HEK293T (cell line): Measurements from ENCODE around the gene TMEM187.
A peak's percentile ranks its signal among the peaks of the same experiment; 100 is the strongest.

Experiments
- CTCF ChIA-PET: fragments of 350-600 bp; formaldehyde crosslinking; extraction: SDS; loops from one replicate; lab custom pipeline; 2021; ENCODE audit warnings: antibody characterized with exemption, inconsistent platforms; lab: Yijun Ruan, JAX
- POLR2A ChIA-PET: fragments of 350-600 bp; formaldehyde crosslinking; extraction: SDS; loops from one replicate; lab custom pipeline; 2020; ENCODE audit warnings: antibody characterized with exemption, inconsistent platforms; lab: Yijun Ruan, JAX
- DNase-seq: peaks from one replicate; pipeline ENCODE4 v3.0.0; 2012; ENCODE audit warnings: mixed read lengths; ENCODE audit errors: extremely low spot score
- ARNT ChIP-seq: fragments of 450-650 bp; IDR thresholded peaks from 2 replicates; pipeline ENCODE4 v1.6.1; 2017; ENCODE audit warnings: mild to moderate bottlenecking
- BHLHE40 ChIP-seq: fragments of 450-650 bp; IDR thresholded peaks from 2 replicates; pipeline ENCODE4 v1.6.1; 2016; ENCODE audit warnings: mild to moderate bottlenecking, moderate library complexity, borderline replicate concordance
- CTBP1 ChIP-seq: fragments of 450-650 bp; IDR thresholded peaks from 2 replicates; pipeline ENCODE4 v1.6.1; 2016; ENCODE audit warnings: borderline replicate concordance
- ELF4 ChIP-seq: fragments of 450-650 bp; IDR thresholded peaks from 2 replicates; pipeline ENCODE4 v1.6.1; 2017; ENCODE audit warnings: antibody characterized with exemption
- FOXA1 ChIP-seq: fragments of 450-650 bp; IDR thresholded peaks from 2 replicates; pipeline ENCODE4 v1.6.1; 2016; ENCODE audit warnings: mild to moderate bottlenecking
- FOXK2 ChIP-seq: fragments of 450-650 bp; IDR thresholded peaks from 2 replicates; pipeline ENCODE4 v1.6.1; 2016; ENCODE audit warnings: mild to moderate bottlenecking
- FOXM1 ChIP-seq: fragments of 450-650 bp; IDR thresholded peaks from 2 replicates; pipeline ENCODE4 v1.6.1; 2017; ENCODE audit warnings: mild to moderate bottlenecking, borderline replicate concordance
- HDGF ChIP-seq: fragments of 450-650 bp; IDR thresholded peaks from 2 replicates; pipeline ENCODE4 v1.6.1; 2017; ENCODE audit warnings: antibody characterized with exemption, borderline replicate concordance
- L3MBTL2 ChIP-seq: fragments of 450-650 bp; conservative IDR thresholded peaks from 2 replicates; pipeline ENCODE4 v1.6.1; 2016; ENCODE audit warnings: mild to moderate bottlenecking
- LEF1 ChIP-seq: fragments of 450-650 bp; IDR thresholded peaks from 2 replicates; pipeline ENCODE4 v1.6.1; 2017; ENCODE audit warnings: mild to moderate bottlenecking, borderline replicate concordance
- NFRKB ChIP-seq: fragments of 450-650 bp; IDR thresholded peaks from 2 replicates; pipeline ENCODE4 v1.6.1; 2016; ENCODE audit warnings: mild to moderate bottlenecking, moderate library complexity
- PKNOX1 ChIP-seq: fragments of 450-650 bp; IDR thresholded peaks from 2 replicates; pipeline ENCODE4 v1.6.1; 2016
- SP1 ChIP-seq: fragments of 450-650 bp; IDR thresholded peaks from 2 replicates; pipeline ENCODE4 v1.6.1; 2017
- SUZ12 ChIP-seq: fragments of 450-650 bp; IDR thresholded peaks from 2 replicates; pipeline ENCODE4 v1.6.1; 2016; ENCODE audit warnings: mild to moderate bottlenecking
- TARDBP ChIP-seq: fragments of 450-650 bp; IDR thresholded peaks from 2 replicates; pipeline ENCODE4 v1.6.1; 2016
- ZNF384 ChIP-seq: fragments of 450-650 bp; IDR thresholded peaks from 2 replicates; pipeline ENCODE4 v1.6.1; 2016

TMEM187 gene

GRCh38 chrX:153932220-153932915 is 40.2 kb upstream of the TMEM187 start:
- CTCF ChIA-PET = interaction anchor here (2.1 kb wide), 1 partner anchor 14 kb away, joined by 9 read pairs; no protein-coding TSS in a partner anchor
- TF ChIP-seq BHLHE40 (no peak), LEF1 (no peak), L3MBTL2 (no peak), CTBP1 (no peak), FOXK2 (no peak), ELF4 (no peak), PKNOX1 (no peak)
- POLR2A ChIA-PET = interaction anchor here (4.0 kb wide), 1 partner anchor 38 kb away, joined by 13 read pairs; the partner anchor contains the start of gene HCFC1
- DNase-seq = no peak

- POLR2A ChIA-PET = interaction anchor here (0.9 to 1.5 kb wide), 2 partner anchors 13 to 139 kb away, joined by 3 to 5 read pairs; partner anchors contain the start of genes IDH3G and SSR4
- no peak for DNase-seq
- CTCF ChIA-PET = interaction anchor here (1.0 to 2.1 kb wide), 3 partner anchors 11 to 13 kb away, joined by 3 to 9 read pairs (median 5); partner anchors contain the start of gene RENBP
- no peak for TF ChIP-seq NFRKB
These were observed 38.8 kb upstream of the TMEM187 start for GRCh38 chrX:153933748-153934147.

GRCh38 chrX:153934148-153934761 is 38.3 kb upstream of the TMEM187 start:
- TF ChIP-seq BHLHE40 = no peak
- no peak for TF ChIP-seq SP1
- no peak for TF ChIP-seq L3MBTL2
- TF ChIP-seq TARDBP = no peak
- no peak for TF ChIP-seq FOXA1
- TF ChIP-seq LEF1 = no peak
- TF ChIP-seq ELF4 = no peak
- no peak for TF ChIP-seq CTBP1
- TF ChIP-seq HDGF = no peak
- TF ChIP-seq NFRKB = no peak
- no peak for TF ChIP-seq FOXM1
- no peak for TF ChIP-seq PKNOX1
- no peak for TF ChIP-seq ARNT
- TF ChIP-seq ZNF384 = no peak
- ChIA-PET CTCF (interaction anchor here (0.6 to 2.1 kb wide), 4 partner anchors 9 to 12 kb away, joined by 3 to 9 read pairs (median 4); partner anchors contain the start of gene RENBP), POLR2A (interaction anchor here (0.8 to 2.0 kb wide), 10 partner anchors 8 to 592 kb away, joined by 3 to 9 read pairs (median 4); partner anchors contain the start of genes ARHGAP4, HCFC1, IDH3G and RENBP)
- DNase-seq = no peak

- ChIA-PET POLR2A (interaction anchor here (0.7 to 2.0 kb wide), 10 partner anchors 8 to 592 kb away, joined by 3 to 9 read pairs (median 3); partner anchors contain the start of genes ARHGAP4, HCFC1 and RENBP), CTCF (interaction anchor here (0.6 to 2.1 kb wide), 5 partner anchors 9 to 12 kb away, joined by 3 to 9 read pairs (median 3); no protein-coding TSS in a partner anchor)
- DNase-seq = peak; percentile 93
- TF ChIP-seq L3MBTL2 (no peak), ELF4 (no peak), ZNF384 (no peak), FOXK2 (no peak), ARNT (0 out of 2 replicates have a peak, but pooled peaks have one; percentile 14), HDGF (no peak), LEF1 (0 out of 2 replicates have a peak, but pooled peaks have one; percentile 30), BHLHE40 (no peak)
These were observed 37.7 kb upstream of the TMEM187 start, which contains the start of gene NAA10 for GRCh38 chrX:153934762-153935325. Gene NAA10 (minus strand): TSS chrX:153935037. CDS start chrX:153934904, 133 bp downstream.

GRCh38 chrX:153935326-153935851 is 37.2 kb upstream of the TMEM187 start:
- TF ChIP-seq L3MBTL2 (peak; percentile 54), SP1 (no peak)
- POLR2A ChIA-PET = interaction anchor here (0.7 to 2.0 kb wide), 10 partner anchors 9 to 591 kb away, joined by 3 to 9 read pairs (median 3); partner anchors contain the start of genes ARHGAP4, HCFC1 and RENBP
- CTCF ChIA-PET = interaction anchor here (0.6 to 0.8 kb wide), 2 partner anchors 11 to 12 kb away, joined by 3 read pairs; no protein-coding TSS in a partner anchor
- no peak for DNase-seq

GRCh38 chrX:153937056-153937455 is 35.5 kb upstream of the TMEM187 start:
- TF ChIP-seq HDGF = no peak
- no peak for TF ChIP-seq ZNF384
- no peak for TF ChIP-seq FOXK2
- no peak for TF ChIP-seq PKNOX1
- no peak for TF ChIP-seq CTBP1
- no peak for TF ChIP-seq NFRKB
- TF ChIP-seq LEF1 = no peak
- TF ChIP-seq SP1 = no peak
- no peak for TF ChIP-seq FOXM1
- TF ChIP-seq ELF4 = no peak
- no peak for TF ChIP-seq SUZ12
- TF ChIP-seq BHLHE40 = no peak
- TF ChIP-seq L3MBTL2 = no peak
- TF ChIP-seq TARDBP = no peak
- TF ChIP-seq FOXA1 = no peak
- no peak for TF ChIP-seq ARNT
- DNase-seq = no peak
- CTCF ChIA-PET = interaction anchor here (0.6 to 3.0 kb wide), 3 partner anchors 11 to 175 kb away, joined by 3 to 15 read pairs (median 6); no protein-coding TSS in a partner anchor
- POLR2A ChIA-PET = no interaction called here
